ENCODE results near the gene FGF16.
"Not testable (repeated sequence)": the region's sequence is repeated elsewhere in the genome, so short reads cannot be mapped to it uniquely, and the experiment has no call there.

FGF16 gene

GRCh38 chrX:77493677-77494553, 46.7 kb downstream of the FGF16 start:
- Mint-ChIP-seq H3K4me1 (ENCODE audit: low read depth) (no peaks in the 10 kb centered on the region), H3K27me3 (ENCODE audit: low read depth) (peaks cover 7% of the 10 kb centered on the region), H3K9me3 (no peaks in the 10 kb centered on the region), H3K36me3 (ENCODE audit: low read depth) (no peaks in the 10 kb centered on the region), H3K4me3 (no peak overlapping the region), H3K27ac (no peak overlapping the region)

GRCh38 chrX:77500164-77500563, 53.0 kb downstream of the FGF16 start:
- H3K9me3 Mint-ChIP-seq; H3K27ac Mint-ChIP-seq; H3K36me3 Mint-ChIP-seq (ENCODE audit: low read depth); H3K4me1 Mint-ChIP-seq (ENCODE audit: low read depth); H3K27me3 Mint-ChIP-seq (ENCODE audit: low read depth); H3K4me3 Mint-ChIP-seq: not testable (repeated sequence)

GRCh38 chrX:77502951-77503525, 55.8 kb downstream of the FGF16 start:
- Mint-ChIP-seq H3K27ac (no peak overlapping the region), H3K36me3 (ENCODE audit: low read depth) (peaks cover 5% of the 10 kb centered on the region), H3K4me1 (ENCODE audit: low read depth) (peaks cover 6% of the 10 kb centered on the region)

GRCh38 chrX:77505227-77505626, 58.0 kb downstream of the FGF16 start:
- Mint-ChIP-seq H3K9me3 (no peaks in the 10 kb centered on the region), H3K27me3 (ENCODE audit: low read depth) (no peaks in the 10 kb centered on the region), H3K4me3 (no peak overlapping the region), H3K27ac (no peak overlapping the region), H3K4me1 (ENCODE audit: low read depth) (peaks cover 6% of the 10 kb centered on the region), H3K36me3 (ENCODE audit: low read depth) (peaks cover 11% of the 10 kb centered on the region)

More at GRCh38 chrX:77502951-77503525, 55.8 kb downstream of the FGF16 start:
- Mint-ChIP-seq H3K4me3 (no peak overlapping the region), H3K27me3 (ENCODE audit: low read depth) (no peaks in the 10 kb centered on the region), H3K9me3 (no peaks in the 10 kb centered on the region)

Data from T-helper 1 cell treated with Interleukin-12 subunit alpha and Interleukin-12 subunit beta and Interleukin-4 antibody, amounts not matched to agents 30 μg/mL and 1 μg/mL, for 36 hours (primary cell).